Esophagus squamous epithelium (tissue), 5 donors: ENCODE results near the gene SDK2. TPM values are rescaled to one million over a fixed set of nuclear protein-coding genes. Genes with fewer than 3 reads are reported as not detected.

Experiments used
- DNase-seq: peaks from one replicate; lab custom pipeline; 2025; lab: John Stamatoyannopoulos, UW
- H3K27ac ChIP-seq, 4 donors: fragments of 200-600 bp; sonication (generic); one replicate each; pipeline ENCODE4 v1.5.1; 2016 to 2019; ENCODE audit warnings: mild to moderate bottlenecking in 1 of 4
- H3K27me3 ChIP-seq, 4 donors: fragments of 200-600 bp; sonication (generic); 1 replicate in 3 of 4; 2 replicates in 1 of 4; pipeline versions ENCODE4 v1.5.1 to v1.6.0; 2017 to 2021; ENCODE audit warnings: antibody characterized with exemption in 1 of 4
- H3K36me3 ChIP-seq, 3 donors: fragments of 200-600 bp; sonication (generic); one replicate each; pipeline ENCODE4 v1.5.1; 2016 to 2019
- H3K4me1 ChIP-seq, 3 donors: fragments of 200-600 bp; sonication (generic); one replicate each; pipeline ENCODE4 v1.5.1; 2017 to 2019
- H3K4me3 ChIP-seq, 4 donors: fragments of 200-600 bp; sonication (generic); 1 replicate in 3 of 4; 2 replicates in 1 of 4; pipeline ENCODE4 v1.5.1; 2016 to 2019; ENCODE audit warnings: mild to moderate bottlenecking in 2 of 4, moderate library complexity in 1 of 4
- H3K9me3 ChIP-seq, 3 donors: fragments of 200-600 bp; sonication (generic); one replicate each; pipeline ENCODE4 v1.5.1; 2016 to 2019
- CTCF ChIP-seq, 6 experiments: fragments of 450-650 bp in 4 of 6; fragments of 200-600 bp in 2 of 6; sonication (generic) in 2 of 6; IDR thresholded peaks; one replicate each; pipeline ENCODE4 v1.5.1; 2016 to 2019; ENCODE audit warnings: antibody characterized with exemption in 6 of 6, mild to moderate bottlenecking in 4 of 6, moderate library complexity in 4 of 6
- POLR2A ChIP-seq, 4 donors: fragments of 450-650 bp; IDR thresholded peaks; one replicate each; pipeline ENCODE4 v1.6.1; 2017; ENCODE audit warnings: antibody characterized with exemption in 4 of 4, mild to moderate bottlenecking in 4 of 4, moderate library complexity in 3 of 4
- WGBS, 2 donors: methylation state at CpG; one replicate each; pipeline ENCODE4 v1.1.5; 2018; 5-methylcytosine and 5-hydroxymethylcytosine counted together
- intact Hi-C: fragments of 100-400 bp; cut with DNase I; formaldehyde crosslinking; loops from one replicate; pipeline ENCODE4 v1.15.0; 2022
- total RNA-seq, 4 donors: library from RNA; depleted of rRNA; stranded (reverse); fragments of >200 nt; gene quantifications; one replicate each; pipeline ENCODE4 v1.1.0, GENCODE V29; 2016
- donor health status: DM: yes; HTN: yes; CAD: no.

SDK2 gene
- total RNA-seq, 4 donors from 2014 or later = 1.7 to 5.5 (median 2.4) TPM

GRCh38 chr17:73520369-73520761, 123.9 kb downstream of the SDK2 start:
- H3K9me3 ChIP-seq = no peaks in the 10 kb centered on the region
- no peak overlapping the region for H3K27ac ChIP-seq
- intact Hi-C loops = no loop called here
- WGBS, 2 donors = 81 to 85% methylated on average over 3 to 4 of the region's 7 CpGs
- TF ChIP-seq POLR2A (IDR thresholded peaks at IDR 0.05) = no peak
- no peak for TF ChIP-seq CTCF (IDR thresholded peaks at IDR 0.05)
- no peak for DNase-seq
- no peaks in the 10 kb centered on the region for H3K4me1 ChIP-seq
- H3K27me3 ChIP-seq = no peaks in the 10 kb centered on the region
- H3K36me3 ChIP-seq = no peaks in the 10 kb centered on the region
- H3K4me3 ChIP-seq = no peak overlapping the region

DNA sequence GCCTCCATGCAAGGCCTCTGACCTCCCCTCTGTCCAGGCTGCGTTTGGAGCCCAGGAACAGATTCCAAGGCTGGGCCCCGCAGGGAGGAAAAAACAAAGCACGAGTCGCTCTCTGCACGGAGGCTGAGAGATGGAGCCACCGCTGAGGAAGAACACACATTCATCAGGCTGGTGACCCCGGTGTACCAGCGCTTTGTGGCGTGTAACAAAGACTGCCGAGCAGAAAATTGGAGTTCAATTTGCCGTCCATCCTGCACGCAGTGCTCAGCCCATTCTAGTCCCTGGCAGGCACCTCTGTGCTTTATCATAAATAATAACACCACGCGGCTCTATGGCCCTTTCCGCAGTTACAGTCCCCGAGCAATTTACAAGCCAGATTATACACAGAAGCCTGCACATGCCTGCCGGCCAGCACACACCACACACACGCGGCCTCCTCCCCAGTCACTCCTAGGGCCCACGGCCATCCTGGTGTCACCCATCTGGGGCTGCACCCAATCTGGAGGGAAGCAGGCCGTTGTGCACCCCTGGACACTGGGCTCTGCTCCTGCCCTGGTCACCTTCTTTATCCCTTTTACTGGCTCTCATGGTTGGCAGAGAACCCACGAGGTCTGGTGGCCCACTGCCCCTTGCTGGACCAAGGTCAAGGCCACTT, 124.4 kb downstream of the SDK2 start:
- Histone ChIP-seq H3K4me1 (no peaks in the 10 kb centered on the region), H3K36me3 (no peaks in the 10 kb centered on the region), H3K27me3 (no peaks in the 10 kb centered on the region), H3K9me3 (no peaks in the 10 kb centered on the region), H3K27ac (no peak overlapping the region), H3K4me3 (no peak overlapping the region)
- no peak for TF ChIP-seq CTCF (IDR thresholded peaks at IDR 0.05)
- TF ChIP-seq POLR2A (IDR thresholded peaks at IDR 0.05) = no peak
- intact Hi-C loops = no loop called here
- no peak for DNase-seq
- WGBS, 2 donors = 85 to 91% methylated on average over 12 to 18 of the region's 22 CpGs

DNA sequence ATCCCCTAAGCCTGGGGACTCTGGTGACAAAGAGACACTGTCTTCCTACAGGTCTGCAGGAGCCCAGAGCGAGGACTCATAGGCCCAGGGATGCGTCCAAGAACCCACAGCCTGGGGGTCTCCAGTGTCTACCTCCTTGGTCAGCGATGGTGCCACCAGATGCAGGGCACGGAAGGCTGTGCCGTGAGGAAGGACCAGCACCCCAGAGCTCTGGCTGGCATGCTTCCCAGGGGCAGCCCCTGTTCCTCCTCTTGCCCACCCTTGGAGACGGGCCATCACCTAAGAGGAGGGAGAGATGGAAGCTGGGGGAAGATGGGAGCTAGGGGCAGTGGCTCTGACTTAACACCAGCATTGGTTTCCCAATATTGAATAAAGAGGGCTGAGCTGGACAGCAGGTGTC, 125.2 kb downstream of the SDK2 start:
- no peaks in the 10 kb centered on the region for H3K36me3 ChIP-seq
- DNase-seq = no peak
- H3K9me3 ChIP-seq = no peaks in the 10 kb centered on the region
- no peak for TF ChIP-seq CTCF (IDR thresholded peaks at IDR 0.05)
- no peak for TF ChIP-seq POLR2A (IDR thresholded peaks at IDR 0.05)
- H3K27ac ChIP-seq = no peak overlapping the region
- H3K27me3 ChIP-seq = no peaks in the 10 kb centered on the region
- intact Hi-C loops = no loop called here
- no peaks in the 10 kb centered on the region for H3K4me1 ChIP-seq
- H3K4me3 ChIP-seq = no peak overlapping the region
- WGBS, 2 donors = 97% methylated on average over 5 of the region's 6 CpGs; no CpG with 5 or more reads in 1 of the 2 donors

DNA sequence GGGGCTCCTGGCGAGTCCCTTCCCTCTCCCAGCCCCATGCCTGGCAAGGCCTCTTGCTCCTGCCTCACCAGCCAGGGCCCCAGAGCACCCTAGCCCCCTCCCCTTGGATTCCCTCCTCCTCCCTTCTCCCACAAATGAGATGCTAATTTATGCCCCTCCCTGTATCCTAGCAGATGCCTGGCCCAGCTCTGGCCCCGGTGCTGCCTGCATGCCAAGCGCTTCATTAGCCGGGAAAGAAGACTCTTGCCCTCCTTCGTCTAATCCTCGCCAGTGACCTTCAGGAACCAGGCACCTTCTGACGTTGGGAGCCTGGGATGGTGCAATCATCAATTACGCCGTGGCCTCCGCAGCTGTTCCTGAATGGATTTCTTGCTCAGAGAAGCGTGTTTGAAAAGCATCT, 127.8 kb downstream of the SDK2 start:
- Histone ChIP-seq H3K27me3 (no peaks in the 10 kb centered on the region), H3K36me3 (no peaks in the 10 kb centered on the region), H3K4me1 (no peaks in the 10 kb centered on the region), H3K27ac (no peak overlapping the region), H3K4me3 (no peak overlapping the region), H3K9me3 (no peaks in the 10 kb centered on the region)
- no peak for TF ChIP-seq POLR2A (IDR thresholded peaks at IDR 0.05)
- TF ChIP-seq CTCF (IDR thresholded peaks at IDR 0.05) = no peak
- WGBS, 2 donors = 80 to 85% methylated on average over 9 to 11 of the region's 11 CpGs
- intact Hi-C loops = no loop called here
- DNase-seq = no peak

- no peak for DNase-seq
- no peak for TF ChIP-seq CTCF (IDR thresholded peaks at IDR 0.05)
- TF ChIP-seq POLR2A (IDR thresholded peaks at IDR 0.05) = no peak
- no peaks in the 10 kb centered on the region for H3K36me3 ChIP-seq
- no peaks in the 10 kb centered on the region for H3K4me1 ChIP-seq
- H3K9me3 ChIP-seq = no peaks in the 10 kb centered on the region
- no peak overlapping the region for H3K27ac ChIP-seq
- intact Hi-C loops = no loop called here
- no peak overlapping the region for H3K4me3 ChIP-seq
- 89 to 94% methylated on average over 11 to 12 of the region's 13 CpGs for WGBS, 2 donors
- H3K27me3 ChIP-seq = no peaks in the 10 kb centered on the region
Measured at GRCh38 chr17:73514146-73514863, 129.9 kb downstream of the SDK2 start.
